Measurements from ENCODE around the gene MRGPRX2. TPM values are rescaled to one million over a fixed set of nuclear protein-coding genes. Genes with fewer than 3 reads are reported as not detected.

Gene MRGPRX2
- polyA plus RNA-seq, 1 donor from 2014 or later = not detected

GRCh38 chr11:19100885-19101284 is 40.4 kb upstream of the MRGPRX2 start:
- Histone ChIP-seq H2AFZ (ENCODE audit: low read depth, low read length) (no peak overlapping the region), H3K9me2 (ENCODE audit: insufficient read depth, low read length) (no peaks in the 10 kb centered on the region), H4K20me1 (ENCODE audit: insufficient read depth) (no peaks in the 10 kb centered on the region), H3K4me2 (ENCODE audit: low read length) (no peak overlapping the region), H3K79me2 (replicated peaks; ENCODE audit: insufficient read depth, low read length) (no peaks in the 10 kb centered on the region), H3K9me3 (ENCODE audit: low read length) (no peaks in the 10 kb centered on the region), H3F3A (ENCODE audit: insufficient read depth, low read length, poor library complexity, severe bottlenecking) (no peaks in the 10 kb centered on the region), H3K36me3 (ENCODE audit: insufficient read depth, low read length) (no peaks in the 10 kb centered on the region), H3K4me3 (ENCODE audit: low read length) (no peak overlapping the region), H3K9ac (ENCODE audit: low read length) (no peak overlapping the region), H3K27me3 (ENCODE audit: insufficient read depth, low read depth, low read length) (no peaks in the 10 kb centered on the region), H3K27ac (ENCODE audit: low read length) (no peak overlapping the region)
- TF ChIP-seq REST (IDR thresholded peaks at IDR 0.05; ENCODE audit: borderline replicate concordance) = no peak
- TF ChIP-seq TAF1 (IDR thresholded peaks at IDR 0.05; ENCODE audit: low read depth) = no peak
- TF ChIP-seq RAD21 (conservative IDR thresholded peaks at IDR 0.05) = no peak
- no peak for TF ChIP-seq POLR2AphosphoS5 (IDR thresholded peaks at IDR 0.05)
- TF ChIP-seq SMC3 (conservative IDR thresholded peaks at IDR 0.05; ENCODE audit: poor library complexity) = no peak
- no peak for TF ChIP-seq CTCF (IDR thresholded peaks at IDR 0.05; ENCODE audit: poor library complexity, severe bottlenecking)
- TF ChIP-seq MXI1 (conservative IDR thresholded peaks at IDR 0.05; ENCODE audit: poor library complexity, severe bottlenecking) = no peak
- TF ChIP-seq EP300 (conservative IDR thresholded peaks at IDR 0.05; ENCODE audit: poor library complexity, severe bottlenecking) = no peak
- no peak for TF ChIP-seq EZH2 (IDR thresholded peaks at IDR 0.05; ENCODE audit: borderline replicate concordance, insufficient read depth, low read length, poor library complexity, severe bottlenecking)

GRCh38 chr11:19099093-19099492 is 38.6 kb upstream of the MRGPRX2 start:
- TF ChIP-seq TAF1 (IDR thresholded peaks at IDR 0.05; ENCODE audit: low read depth) (no peak), MXI1 (conservative IDR thresholded peaks at IDR 0.05; ENCODE audit: poor library complexity, severe bottlenecking) (no peak), SMC3 (conservative IDR thresholded peaks at IDR 0.05; ENCODE audit: poor library complexity) (no peak), RAD21 (conservative IDR thresholded peaks at IDR 0.05) (no peak), CTCF (IDR thresholded peaks at IDR 0.05; ENCODE audit: poor library complexity, severe bottlenecking) (no peak), POLR2AphosphoS5 (IDR thresholded peaks at IDR 0.05) (no peak), REST (IDR thresholded peaks at IDR 0.05; ENCODE audit: borderline replicate concordance) (no peak), EZH2 (IDR thresholded peaks at IDR 0.05; ENCODE audit: borderline replicate concordance, insufficient read depth, low read length, poor library complexity, severe bottlenecking) (no peak), EP300 (conservative IDR thresholded peaks at IDR 0.05; ENCODE audit: poor library complexity, severe bottlenecking) (no peak)
- H4K20me1 ChIP-seq (ENCODE audit: insufficient read depth) = no peaks in the 10 kb centered on the region
- H3K9me3 ChIP-seq (ENCODE audit: low read length) = no peaks in the 10 kb centered on the region
- H3K4me3 ChIP-seq (ENCODE audit: low read length) = no peak overlapping the region
- no peak overlapping the region for H3K27ac ChIP-seq (ENCODE audit: low read length)
- no peak overlapping the region for H3K4me2 ChIP-seq (ENCODE audit: low read length)
- no peaks in the 10 kb centered on the region for H3K27me3 ChIP-seq (ENCODE audit: insufficient read depth, low read depth, low read length)
- H3K36me3 ChIP-seq (ENCODE audit: insufficient read depth, low read length) = no peaks in the 10 kb centered on the region
- no peaks in the 10 kb centered on the region for H3K9me2 ChIP-seq (ENCODE audit: insufficient read depth, low read length)
- H3F3A ChIP-seq (ENCODE audit: insufficient read depth, low read length, poor library complexity, severe bottlenecking) = no peaks in the 10 kb centered on the region
- H3K79me2 ChIP-seq (replicated peaks; ENCODE audit: insufficient read depth, low read length) = no peaks in the 10 kb centered on the region
- H3K9ac ChIP-seq (ENCODE audit: low read length) = no peak overlapping the region
- no peak overlapping the region for H2AFZ ChIP-seq (ENCODE audit: low read depth, low read length)

Data from neural cell (in vitro differentiated cells).